CD4-positive, alpha-beta T cell treated with Interferon alpha-2 for 1 hour (primary cell): Measurements from ENCODE around the gene DQX1.

Experiments used
- DNase-seq, 2 donors: peaks; one replicate each; pipeline ENCODE4 v3.0.0-alpha.2; 2020 to 2022

Gene DQX1

GRCh38 chr2:74530239-74531187 lies 4.5 kb upstream of the DQX1 start:
- DNase-seq: peak; percentile 54 to 64

DNA sequence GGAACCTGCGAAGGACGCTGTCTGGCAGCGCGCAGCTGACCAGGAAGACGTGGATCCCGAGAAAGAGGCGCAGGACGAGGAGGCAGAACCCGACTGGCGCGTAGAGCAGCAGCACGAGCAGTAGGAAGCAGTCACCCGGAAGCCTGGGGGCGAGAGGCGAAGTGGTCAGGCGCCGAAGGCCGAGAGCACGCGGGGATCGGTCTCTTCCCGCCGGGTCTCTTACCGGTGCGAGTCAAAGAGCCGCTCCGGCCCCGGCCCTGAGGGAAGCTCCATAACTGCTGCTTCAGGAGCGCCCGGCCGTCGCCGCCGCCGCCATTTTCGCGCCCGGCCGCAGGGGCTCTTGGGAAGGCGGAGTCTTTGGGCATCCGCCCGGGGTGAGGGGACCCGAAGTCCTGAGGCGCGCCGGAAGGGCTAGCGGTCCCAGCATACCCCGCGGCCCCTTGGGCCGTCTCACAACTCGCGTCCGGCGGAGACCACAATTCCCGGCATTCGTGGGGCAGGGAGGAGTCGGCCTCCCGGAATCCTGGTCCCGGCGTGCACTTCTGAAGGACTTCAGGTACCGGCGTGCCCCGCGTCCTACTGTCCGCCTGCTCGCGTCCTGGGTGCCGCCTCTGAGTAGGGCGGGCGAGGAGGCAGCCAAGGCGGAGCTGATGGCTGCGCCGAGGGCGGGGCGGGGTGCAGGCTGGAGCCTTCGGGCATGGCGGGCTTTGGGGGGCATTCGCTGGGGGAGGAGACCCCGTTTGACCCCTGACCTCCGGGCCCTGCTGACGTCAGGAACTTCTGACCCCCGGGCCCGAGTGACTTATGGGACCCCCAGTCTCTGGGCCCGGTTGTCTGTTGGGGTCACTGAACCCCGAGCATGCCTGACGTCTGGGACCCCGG lies 3.6 kb upstream of the DQX1 start, which contains the start of the genes AUP1 and HTRA2:
Gene AUP1 (minus strand): TSS at position 350 of the 882 bp plus-strand sequence. CDS start 77 bp downstream, at position 273.
Gene HTRA2 (plus strand): TSS at position 577 of the 882 bp plus-strand sequence. CDS start 74 bp downstream, at position 651.
- DNase-seq: peak; percentile 91 to 94

DNA sequence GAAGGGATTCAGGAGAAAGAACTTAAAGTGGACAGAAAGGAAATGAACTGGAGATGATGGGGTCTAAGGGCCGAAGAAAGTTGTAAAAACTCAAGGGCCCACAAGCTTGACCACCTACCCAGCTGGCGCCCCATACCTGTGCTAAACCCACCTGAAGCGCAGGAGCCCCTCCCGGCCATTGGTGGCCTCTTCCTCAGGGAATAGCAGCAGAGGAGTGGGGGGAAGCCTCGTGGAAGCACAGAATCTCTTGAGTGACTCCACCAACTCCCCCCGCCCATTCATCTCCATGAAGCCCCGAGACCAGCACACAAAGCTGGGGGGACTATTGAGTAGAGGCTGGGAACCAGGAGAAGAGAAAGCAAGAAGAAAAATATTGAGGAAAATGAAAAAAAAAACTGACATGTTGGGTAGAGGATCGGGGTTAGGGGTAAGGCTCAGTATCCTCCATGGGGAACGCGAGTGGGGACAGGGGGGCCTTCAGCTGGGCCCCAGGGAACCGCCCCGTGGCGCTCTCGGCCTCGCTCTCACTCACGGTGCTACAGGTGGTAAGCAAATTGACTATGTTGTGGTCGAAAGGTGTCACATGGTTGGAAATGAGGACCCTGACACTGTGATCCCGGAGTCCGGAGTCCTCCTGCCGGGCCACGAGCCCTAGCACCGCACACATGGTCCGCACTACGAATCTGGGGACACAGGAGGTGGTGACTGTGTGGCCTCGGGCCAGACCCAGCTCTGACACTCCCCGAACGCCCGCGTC lies 2.7 kb upstream of the DQX1 start:
- peak in 1 of 2 donors; percentile 38 for DNase-seq

DNA sequence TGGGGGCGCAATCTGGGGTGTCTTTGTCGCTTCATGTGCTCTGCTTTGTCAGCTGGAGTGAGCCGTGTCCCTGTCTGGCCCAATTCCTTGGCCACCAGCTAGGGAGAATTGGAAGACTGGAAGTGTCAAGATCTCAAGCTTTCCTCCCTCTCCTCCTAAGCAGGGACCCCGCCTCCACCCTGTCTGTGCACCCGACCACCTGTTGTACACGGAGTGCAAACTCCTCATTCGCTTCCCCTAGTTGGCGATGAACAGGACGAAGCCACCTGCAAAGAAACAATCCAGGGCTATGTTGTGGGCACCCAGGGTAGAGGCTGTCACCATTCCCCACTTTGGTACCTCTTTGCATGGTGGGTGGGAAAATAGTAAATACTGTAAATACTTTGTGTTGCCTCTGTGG lies 1.7 kb upstream of the DQX1 start:
- no peak for DNase-seq

DNA sequence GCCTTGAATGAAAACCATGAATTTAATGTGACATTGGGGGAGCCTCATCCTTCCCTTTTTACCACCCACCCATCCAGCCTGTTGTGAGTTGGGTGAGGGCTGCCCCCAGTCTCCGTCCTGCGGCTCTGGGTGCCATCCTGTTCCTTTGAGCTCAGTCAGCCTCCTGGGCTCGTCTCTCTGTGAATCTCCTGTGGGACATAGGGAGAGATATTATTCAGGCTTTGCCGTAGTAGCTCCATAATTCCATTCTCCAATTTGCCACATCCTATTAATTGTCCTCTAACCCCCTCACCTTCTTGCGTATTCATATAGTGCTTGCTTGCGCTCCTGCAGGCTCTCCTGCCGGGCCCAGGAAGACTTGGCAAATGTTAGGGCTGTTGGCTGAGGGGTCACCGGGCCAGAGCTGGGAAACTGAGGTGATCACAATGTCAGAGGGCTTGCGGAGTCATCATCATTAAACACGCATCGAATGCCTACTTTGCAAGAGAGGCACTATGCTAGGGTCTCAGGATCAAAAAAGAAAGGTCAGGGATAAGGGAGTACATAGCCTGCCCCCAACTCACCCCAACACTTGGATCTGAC lies 709 bp upstream of the DQX1 start:
- no peak for DNase-seq

- no peak for DNase-seq
These were observed 895 bp downstream of the DQX1 start for GRCh38 chr2:74524955-74525716.

DNA sequence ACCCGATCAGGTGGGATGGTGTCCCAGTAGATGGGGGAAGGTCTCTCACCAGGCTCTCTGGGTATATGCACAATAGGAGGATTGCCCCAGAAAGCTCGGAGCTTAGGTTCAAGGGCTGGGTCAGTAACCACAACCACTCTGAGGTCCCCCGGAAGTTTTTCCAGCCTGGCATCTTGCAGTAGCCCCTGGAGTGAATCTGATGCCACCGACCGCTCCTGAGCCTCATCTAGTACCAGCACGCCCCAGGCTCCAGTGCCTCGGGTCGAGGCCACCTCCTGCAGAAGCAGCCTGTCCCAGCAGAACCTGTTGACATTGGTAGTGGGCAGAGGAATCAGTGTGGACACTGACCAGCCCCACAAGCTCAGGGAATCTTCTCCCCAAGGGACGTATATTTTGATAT lies 2.0 kb downstream of the DQX1 start:
- DNase-seq: no peak

DNA sequence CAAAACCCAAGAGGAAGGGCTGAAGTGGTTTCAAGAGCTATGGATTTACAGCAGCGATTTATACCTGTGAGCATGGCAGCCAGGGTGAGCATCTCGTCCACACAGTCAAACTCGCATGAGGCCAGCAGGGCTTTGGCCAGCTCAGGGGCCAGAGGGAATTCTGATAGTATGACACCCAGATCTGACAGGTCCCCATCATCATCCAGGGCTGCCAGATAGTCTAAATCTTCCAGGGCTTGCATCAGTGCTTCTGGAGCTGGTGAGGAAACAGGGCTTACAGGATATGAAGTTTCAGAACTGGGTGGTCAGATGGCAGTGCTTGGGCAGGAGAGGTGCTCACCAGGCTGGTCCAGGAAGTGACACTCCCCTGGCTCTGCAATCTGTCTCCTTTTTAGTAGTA lies 3.5 kb downstream of the DQX1 start:
- no peak for DNase-seq

DNA sequence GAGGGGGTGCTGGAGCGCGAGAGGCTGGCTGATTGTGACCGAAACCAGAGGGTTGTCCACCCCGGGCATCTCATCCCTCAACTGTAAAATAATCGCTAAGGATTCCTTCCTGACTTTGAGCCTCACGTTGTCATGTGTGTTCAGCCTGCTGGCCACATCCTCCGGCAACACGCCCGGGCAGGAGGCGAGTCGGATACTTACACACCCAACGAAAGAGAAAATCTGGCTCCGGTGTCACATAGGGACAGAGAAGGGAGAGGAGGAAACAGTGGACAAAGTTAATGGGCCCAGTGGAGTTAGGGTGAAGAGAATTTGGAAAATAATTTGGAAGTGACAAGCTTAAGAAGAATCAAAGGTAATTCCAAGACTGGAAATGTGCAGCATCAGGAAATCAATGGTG lies 9.4 kb downstream of the DQX1 start:
- no peak for DNase-seq

GRCh38 chr2:74515981-74516633 lies 9.9 kb downstream of the DQX1 start:
- DNase-seq: peak; percentile 77 to 82

DNA sequence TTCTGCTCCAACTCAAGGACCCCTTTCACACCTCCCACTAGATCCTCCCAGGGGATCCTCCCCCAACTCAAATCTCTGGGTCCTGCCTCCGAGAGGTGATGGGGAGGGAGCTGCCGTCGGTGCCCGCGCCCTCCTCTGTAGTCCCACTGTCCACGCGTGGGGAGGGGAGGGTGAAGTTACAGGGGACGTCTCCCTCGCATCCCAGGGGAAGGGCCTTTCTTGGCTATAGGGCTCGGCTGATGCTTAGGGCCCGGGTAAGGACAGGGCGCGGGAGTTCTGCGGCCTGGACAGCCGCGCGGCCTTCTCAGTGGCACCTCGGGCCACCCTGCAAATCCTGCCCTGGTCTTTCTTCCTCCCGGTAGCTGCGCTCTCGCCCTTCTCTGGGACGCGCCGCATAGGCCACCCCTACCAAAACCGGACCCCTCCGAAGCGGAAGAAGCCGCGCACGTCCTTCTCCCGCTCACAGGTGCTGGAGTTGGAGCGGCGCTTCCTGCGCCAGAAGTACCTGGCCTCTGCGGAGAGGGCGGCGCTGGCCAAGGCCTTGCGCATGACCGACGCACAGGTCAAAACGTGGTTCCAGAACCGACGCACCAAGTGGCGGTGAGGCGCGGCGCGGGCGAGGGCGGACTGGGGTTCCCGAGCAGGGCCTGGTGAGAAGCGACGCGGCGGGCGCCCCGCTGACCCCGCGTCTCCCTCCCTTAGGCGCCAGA lies 10.6 kb downstream of the DQX1 start:
- DNase-seq: peak in 1 of 2 donors; percentile 12

DNA sequence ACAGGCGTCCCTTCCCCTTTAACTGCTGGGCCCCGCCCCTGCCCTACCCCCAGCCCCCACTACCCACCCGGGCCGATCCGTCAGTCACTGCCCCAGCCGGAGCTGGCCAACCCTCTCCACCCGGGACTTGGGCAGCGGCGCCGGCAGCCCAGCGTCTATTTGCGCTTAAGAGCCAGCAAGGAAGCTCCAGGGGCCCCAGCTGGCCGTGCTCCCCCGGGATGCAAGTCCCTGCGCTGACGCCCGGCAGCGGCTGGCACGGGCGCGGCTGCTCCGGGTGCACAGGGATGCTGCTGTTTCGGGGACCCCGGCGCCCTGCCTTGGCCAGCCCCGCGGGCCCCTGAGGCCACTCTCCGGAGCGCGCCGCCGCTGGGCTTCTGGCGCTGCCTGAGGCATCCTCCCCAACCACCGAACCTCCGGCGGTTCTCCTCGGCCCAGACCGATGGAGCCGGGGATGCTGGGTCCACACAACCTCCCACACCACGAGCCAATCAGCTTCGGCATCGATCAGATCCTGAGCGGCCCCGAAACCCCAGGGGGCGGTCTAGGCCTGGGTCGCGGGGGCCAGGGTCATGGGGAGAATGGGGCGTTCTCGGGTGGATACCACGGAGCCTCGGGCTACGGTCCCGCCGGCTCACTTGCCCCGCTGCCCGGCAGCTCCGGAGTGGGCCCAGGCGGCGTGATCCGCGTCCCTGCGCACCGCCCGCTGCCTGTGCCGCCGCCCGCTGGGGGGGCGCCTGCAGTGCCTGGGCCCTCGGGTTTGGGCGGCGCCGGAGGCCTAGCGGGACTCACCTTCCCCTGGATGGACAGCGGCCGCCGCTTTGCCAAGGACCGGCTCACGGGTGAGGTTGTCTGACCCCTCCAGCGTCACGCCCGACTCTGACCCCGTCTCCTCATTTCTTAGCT lies 11.4 kb downstream of the DQX1 start, which contains the start of gene TLX2:
Gene TLX2 (plus strand): TSS at position 83 of the 903 bp plus-strand sequence. CDS start 357 bp downstream, at position 440.
- DNase-seq: no peak

- peak in 1 of 2 donors; percentile 33 for DNase-seq
These were observed 12.2 kb downstream of the DQX1 start for GRCh38 chr2:74513605-74514367.

DNA sequence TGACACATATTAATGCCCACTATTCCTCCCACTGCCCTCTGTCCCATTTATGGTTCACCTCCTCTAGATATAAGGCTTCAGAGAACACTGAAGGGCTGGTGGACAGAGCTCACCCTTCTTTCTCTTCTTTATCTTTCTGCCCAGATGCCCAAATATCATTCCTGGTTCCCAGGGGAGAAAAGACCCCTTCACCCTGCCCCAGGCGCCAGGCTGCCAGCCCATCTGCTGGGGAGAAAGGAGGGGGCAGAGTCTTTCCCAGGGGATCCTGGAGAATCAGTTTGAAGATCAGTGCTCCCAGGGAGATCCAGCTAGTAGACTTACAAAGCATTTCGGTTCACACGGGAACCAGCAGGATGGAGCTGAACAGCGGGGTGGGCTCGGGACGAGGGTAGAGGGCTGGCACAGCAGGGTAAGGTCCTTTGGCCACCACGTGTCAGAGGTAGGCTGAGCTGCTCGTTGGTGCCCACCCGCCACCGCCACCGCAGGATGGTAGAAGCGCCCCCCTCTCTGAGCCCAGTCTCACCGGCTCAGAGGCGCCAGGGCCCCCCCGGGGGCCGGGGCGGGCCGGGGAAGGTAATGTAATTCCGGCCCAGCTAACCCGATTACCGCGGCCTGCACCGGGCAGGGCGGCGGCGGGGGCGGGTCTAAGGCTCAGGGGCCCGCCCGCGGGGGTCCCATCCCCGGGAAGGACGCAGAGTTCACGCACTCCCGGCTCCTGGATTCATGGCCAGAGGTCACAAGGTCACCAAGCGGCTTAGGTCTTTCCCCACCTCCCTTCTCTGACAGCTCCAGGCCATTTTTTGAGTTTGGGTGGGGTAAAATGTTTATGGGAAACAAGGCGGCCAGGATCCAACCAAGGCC lies 13.1 kb downstream of the DQX1 start:
- no peak for DNase-seq

- DNase-seq: no peak
These were observed 14.7 kb downstream of the DQX1 start for GRCh38 chr2:74511104-74511989.

- DNase-seq: no peak
These were observed 15.8 kb downstream of the DQX1 start for GRCh38 chr2:74510272-74510671.
